ENCODE data around the gene TUB.

DNA sequence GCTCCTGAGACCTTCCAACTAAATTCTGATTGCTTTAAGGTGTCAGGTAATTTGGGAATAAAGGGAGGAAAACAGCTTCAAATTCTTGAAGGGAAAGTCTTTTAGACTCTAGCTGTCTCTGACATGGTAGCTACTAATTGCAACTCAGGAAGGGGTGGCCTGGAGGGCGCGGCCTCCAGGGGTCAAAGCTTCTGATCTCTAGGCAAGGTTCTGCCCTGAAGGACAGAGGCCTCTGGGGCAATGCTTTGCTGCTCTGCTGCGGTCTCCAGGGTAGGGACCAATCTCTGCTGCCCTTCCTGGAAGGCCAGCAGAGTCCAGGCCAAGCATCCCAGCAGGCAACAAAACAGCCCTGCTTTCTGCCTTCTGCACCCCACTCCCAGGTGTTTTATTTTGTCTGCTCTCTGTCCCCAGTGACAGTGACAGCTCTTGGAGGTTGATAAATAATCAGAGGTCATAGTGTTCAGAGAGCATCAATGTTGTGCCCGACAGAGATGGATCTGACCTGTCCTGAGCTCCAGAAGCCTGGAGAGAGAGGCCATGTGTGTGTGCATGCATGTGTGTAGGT is 1.8 kb upstream of the TUB start:
- TF ChIP-seq, protein P1, sequence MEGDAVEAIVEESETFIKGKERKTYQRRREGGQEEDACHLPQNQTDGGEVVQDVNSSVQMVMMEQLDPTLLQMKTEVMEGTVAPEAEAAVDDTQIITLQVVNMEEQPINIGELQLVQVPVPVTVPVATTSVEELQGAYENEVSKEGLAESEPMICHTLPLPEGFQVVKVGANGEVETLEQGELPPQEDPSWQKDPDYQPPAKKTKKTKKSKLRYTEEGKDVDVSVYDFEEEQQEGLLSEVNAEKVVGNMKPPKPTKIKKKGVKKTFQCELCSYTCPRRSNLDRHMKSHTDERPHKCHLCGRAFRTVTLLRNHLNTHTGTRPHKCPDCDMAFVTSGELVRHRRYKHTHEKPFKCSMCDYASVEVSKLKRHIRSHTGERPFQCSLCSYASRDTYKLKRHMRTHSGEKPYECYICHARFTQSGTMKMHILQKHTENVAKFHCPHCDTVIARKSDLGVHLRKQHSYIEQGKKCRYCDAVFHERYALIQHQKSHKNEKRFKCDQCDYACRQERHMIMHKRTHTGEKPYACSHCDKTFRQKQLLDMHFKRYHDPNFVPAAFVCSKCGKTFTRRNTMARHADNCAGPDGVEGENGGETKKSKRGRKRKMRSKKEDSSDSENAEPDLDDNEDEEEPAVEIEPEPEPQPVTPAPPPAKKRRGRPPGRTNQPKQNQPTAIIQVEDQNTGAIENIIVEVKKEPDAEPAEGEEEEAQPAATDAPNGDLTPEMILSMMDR (IDR thresholded peaks at IDR 0.05; ENCODE audit: low read length), result no peak
- TF ChIP-seq EZH2phosphoT487 (IDR thresholded peaks at IDR 0.05; ENCODE audit: low read length), result no peak
- no peak for TF ChIP-seq EZH2 (optimal IDR thresholded peaks at IDR 0.05; ENCODE audit: low read depth, low read length)

All from MM.1S (cell line).